Measurements from ENCODE around the gene FBXL17.

FBXL17 gene

GRCh38 chr5:107867266-107867665, 514.6 kb downstream of the FBXL17 start:
- no peak for DNase-seq (ENCODE audit: low read depth)
- no peak for TF ChIP-seq CTCF (IDR thresholded peaks at IDR 0.05; ENCODE audit: control insufficient read depth, insufficient read depth, low read depth, low read length, missing control alignments)
- H3K4me3 ChIP-seq (ENCODE audit: control insufficient read depth, low read depth, low read length) = no peak overlapping the region

GRCh38 chr5:107864793-107865192, 517.1 kb downstream of the FBXL17 start:
- H3K4me3 ChIP-seq (ENCODE audit: control insufficient read depth, low read depth, low read length) = no peak overlapping the region
- TF ChIP-seq CTCF (IDR thresholded peaks at IDR 0.05; ENCODE audit: control insufficient read depth, insufficient read depth, low read depth, low read length, missing control alignments) = no peak
- DNase-seq (ENCODE audit: low read depth) = peak; percentile 52

GRCh38 chr5:107863125-107863524, 518.8 kb downstream of the FBXL17 start:
- no peak overlapping the region for H3K4me3 ChIP-seq (ENCODE audit: control insufficient read depth, low read depth, low read length)
- no peak for TF ChIP-seq CTCF (IDR thresholded peaks at IDR 0.05; ENCODE audit: control insufficient read depth, insufficient read depth, low read depth, low read length, missing control alignments)
- DNase-seq (ENCODE audit: low read depth) = no peak

GRCh38 chr5:107861565-107861964, 520.3 kb downstream of the FBXL17 start:
- no peak for DNase-seq (ENCODE audit: low read depth)
- H3K4me3 ChIP-seq (ENCODE audit: control insufficient read depth, low read depth, low read length) = no peak overlapping the region
- no peak for TF ChIP-seq CTCF (IDR thresholded peaks at IDR 0.05; ENCODE audit: control insufficient read depth, insufficient read depth, low read depth, low read length, missing control alignments)

GRCh38 chr5:107860044-107860443, 521.9 kb downstream of the FBXL17 start:
- no peak for TF ChIP-seq CTCF (IDR thresholded peaks at IDR 0.05; ENCODE audit: control insufficient read depth, insufficient read depth, low read depth, low read length, missing control alignments)
- no peak overlapping the region for H3K4me3 ChIP-seq (ENCODE audit: control insufficient read depth, low read depth, low read length)
- no peak for DNase-seq (ENCODE audit: low read depth)

GRCh38 chr5:107858788-107859187, 523.1 kb downstream of the FBXL17 start:
- TF ChIP-seq CTCF (IDR thresholded peaks at IDR 0.05; ENCODE audit: control insufficient read depth, insufficient read depth, low read depth, low read length, missing control alignments) = no peak
- no peak for DNase-seq (ENCODE audit: low read depth)
- H3K4me3 ChIP-seq (ENCODE audit: control insufficient read depth, low read depth, low read length) = no peak overlapping the region

- H3K4me3 ChIP-seq (ENCODE audit: control insufficient read depth, low read depth, low read length) = no peak overlapping the region
- TF ChIP-seq CTCF (IDR thresholded peaks at IDR 0.05; ENCODE audit: control insufficient read depth, insufficient read depth, low read depth, low read length, missing control alignments) = no peak
- DNase-seq (ENCODE audit: low read depth) = no peak
Observed at GRCh38 chr5:107858324-107858723, 523.6 kb downstream of the FBXL17 start.

Measured in AG09309 (cell line).